Head of caudate nucleus (tissue), 42 donors: Measurements from ENCODE around the gene HMX1.

Source experiments
- DNase-seq, 42 donors: peaks; one replicate each; pipeline versions ENCODE4 v3.0.0 to v3.0.0-alpha.2; 2020 to 2021; ENCODE audit warnings: mixed read lengths in 7 of 42
- intact Hi-C: fragments of 100-400 bp; cut with DNase I; formaldehyde crosslinking; loops from one replicate; pipeline ENCODE4 v1.15.0; 2022

HMX1 gene

GRCh38 chr4:8896506-8896905 lies 24.9 kb upstream of the HMX1 start:
- intact Hi-C loops, result no loop called here

GRCh38 chr4:8896071-8896470 lies 24.4 kb upstream of the HMX1 start:
- intact Hi-C loops, result no loop called here

More at GRCh38 chr4:8896506-8896905, 24.9 kb upstream of the HMX1 start:
- no peak for DNase-seq

DNA sequence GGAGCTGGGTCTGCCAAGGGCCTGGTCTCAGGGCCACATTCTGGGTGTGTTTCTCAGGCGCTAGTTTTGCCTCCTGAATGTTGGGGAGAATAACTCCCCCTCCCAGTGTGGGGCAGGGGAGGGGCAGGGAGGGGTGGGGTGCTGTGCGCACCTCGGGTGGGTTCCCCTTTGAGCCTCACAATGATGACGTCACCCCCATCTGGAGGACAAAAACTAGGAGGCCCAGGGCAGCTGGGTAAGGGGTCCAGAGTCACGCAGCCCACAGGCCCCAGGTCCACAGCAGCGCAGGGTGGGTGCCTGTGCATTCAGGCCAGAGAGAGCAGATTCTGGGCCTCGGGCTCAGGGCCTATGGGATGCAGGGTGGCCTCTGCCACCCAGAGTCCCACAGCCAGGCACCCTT lies 23.7 kb upstream of the HMX1 start:
- no peak for DNase-seq
- intact Hi-C loops, result no loop called here

More at GRCh38 chr4:8896071-8896470, 24.4 kb upstream of the HMX1 start:
- DNase-seq, result no peak

DNA sequence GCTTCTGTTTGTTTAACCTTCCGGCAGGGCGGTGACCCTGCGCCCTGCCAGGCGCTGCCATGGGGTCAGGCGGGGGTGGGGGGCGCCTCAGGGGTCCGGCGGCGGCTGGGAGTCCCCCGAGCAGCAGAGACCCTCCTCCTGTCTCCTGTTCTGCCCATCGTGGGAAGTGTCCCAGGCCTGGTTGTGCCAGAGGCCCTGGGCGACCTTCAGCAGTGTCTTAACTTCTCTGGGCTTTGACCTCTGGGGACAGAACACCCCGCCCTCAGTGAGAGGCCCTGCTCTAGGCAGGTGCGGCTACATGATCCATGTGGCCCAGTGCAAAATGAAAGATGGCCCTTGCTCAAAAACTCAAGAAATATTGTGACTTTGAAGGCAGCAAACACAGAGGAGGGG lies 22.8 kb upstream of the HMX1 start:
- intact Hi-C loops, result no loop called here
- DNase-seq, result no peak

- intact Hi-C loops, result no loop called here
- no peak for DNase-seq
Measured at GRCh38 chr4:8893624-8894423, 22.2 kb upstream of the HMX1 start.

DNA sequence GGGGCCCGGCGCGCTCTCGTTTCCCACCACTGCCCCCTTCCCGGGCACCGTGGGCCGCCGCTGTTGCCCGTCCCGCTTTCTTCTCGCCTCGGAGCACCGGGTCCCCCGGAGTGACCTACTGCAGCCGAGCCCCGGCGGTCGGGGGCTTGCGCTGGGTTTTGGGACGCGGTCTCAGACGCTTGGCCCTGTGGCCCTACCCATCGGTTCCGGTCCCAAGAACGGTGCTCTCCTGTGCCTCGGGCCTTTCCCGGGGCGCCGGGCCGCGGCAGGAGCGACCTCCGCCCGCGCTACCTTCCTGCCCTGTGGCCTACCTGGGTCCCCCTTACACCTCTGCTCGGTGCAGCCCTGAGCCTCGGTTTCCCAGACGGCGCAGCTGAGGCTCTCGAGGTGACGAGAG lies 21.6 kb upstream of the HMX1 start:
- intact Hi-C loops, result no loop called here
- DNase-seq, result no peak

GRCh38 chr4:8892556-8893226 lies 21.1 kb upstream of the HMX1 start:
- DNase-seq, result no peak
- intact Hi-C loops, result no loop called here

- no peak for DNase-seq
- intact Hi-C loops, result no loop called here
Measured at GRCh38 chr4:8891646-8892555, 20.3 kb upstream of the HMX1 start.

DNA sequence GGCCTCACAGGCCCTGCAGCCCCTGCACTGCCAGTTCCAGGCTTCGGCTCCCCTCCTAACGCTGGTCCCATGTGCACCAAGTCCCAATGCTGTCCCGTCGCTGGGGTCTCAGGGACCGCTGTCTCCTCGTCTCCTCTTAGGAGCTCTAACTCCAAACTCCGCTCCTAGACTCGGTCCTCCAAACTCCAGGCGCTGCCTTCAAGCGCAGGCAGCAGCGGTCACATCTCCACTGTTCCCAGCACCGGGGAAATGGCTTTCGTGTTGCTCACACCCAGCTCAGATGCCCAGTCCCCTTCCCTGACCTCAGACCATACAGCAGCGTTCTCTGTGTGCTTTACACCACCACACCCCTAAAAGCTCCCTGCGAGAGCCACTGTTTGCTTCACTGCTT lies 19.6 kb upstream of the HMX1 start:
- DNase-seq, result no peak
- intact Hi-C loops, result no loop called here

- DNase-seq, result no peak
Measured at GRCh38 chr4:8888856-8889255, 17.2 kb upstream of the HMX1 start.

GRCh38 chr4:8886612-8887406 lies 15.2 kb upstream of the HMX1 start:
- DNase-seq, result no peak
- intact Hi-C loops, result no loop called here

More at GRCh38 chr4:8888856-8889255, 17.2 kb upstream of the HMX1 start:
- intact Hi-C loops, result no loop called here

- no peak for DNase-seq
- intact Hi-C loops, result no loop called here
Measured at GRCh38 chr4:8882239-8882638, 10.6 kb upstream of the HMX1 start.

GRCh38 chr4:8880851-8881250 lies 9.2 kb upstream of the HMX1 start:
- intact Hi-C loops, result no loop called here
- DNase-seq, result no peak

DNA sequence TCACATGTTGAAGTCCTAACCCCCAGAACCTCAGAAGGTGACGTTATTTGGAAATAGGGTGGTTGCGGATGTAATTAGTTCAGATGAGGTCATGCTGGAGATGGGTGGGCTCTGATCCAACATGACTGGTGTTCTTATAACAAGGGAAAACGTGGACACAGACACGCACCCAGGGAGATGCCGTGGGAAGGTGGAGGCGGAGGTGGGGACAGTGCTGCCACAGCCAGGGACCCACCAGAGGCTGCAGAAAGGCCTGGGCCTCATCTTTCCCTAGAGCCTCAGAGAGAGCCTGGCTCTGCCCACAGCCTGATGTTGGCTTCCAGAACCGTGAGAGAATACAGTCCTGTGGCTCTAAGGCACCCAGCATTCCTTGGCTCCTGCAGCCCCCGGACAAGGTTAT lies 7.9 kb upstream of the HMX1 start:
- no peak for DNase-seq
- intact Hi-C loops, result no loop called here

DNA sequence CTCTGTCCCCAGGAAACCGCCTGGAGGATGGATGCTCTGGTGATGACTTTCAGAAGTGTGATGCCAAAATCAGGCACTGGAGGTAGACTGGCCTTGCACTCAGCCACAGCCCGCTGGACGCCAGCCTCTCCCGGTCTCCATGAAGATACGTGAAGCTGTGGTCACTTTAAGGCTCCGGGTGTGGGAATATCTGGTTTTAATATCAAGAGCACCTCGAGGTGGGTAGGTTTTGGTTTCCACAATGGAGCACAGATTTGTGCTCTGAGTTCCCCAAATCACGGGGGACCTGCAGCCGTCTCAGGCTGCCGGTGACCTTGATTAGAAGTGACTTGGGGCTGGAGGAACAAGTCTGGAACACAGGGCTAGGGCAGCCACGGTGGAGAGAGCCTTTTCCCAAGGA lies 6.8 kb upstream of the HMX1 start:
- intact Hi-C loops, result no loop called here

GRCh38 chr4:8877780-8878040 lies 6.1 kb upstream of the HMX1 start:
- intact Hi-C loops, result no loop called here
- no peak for DNase-seq

More for the DNA sequence above, 6.8 kb upstream of the HMX1 start:
- no peak for DNase-seq

DNA sequence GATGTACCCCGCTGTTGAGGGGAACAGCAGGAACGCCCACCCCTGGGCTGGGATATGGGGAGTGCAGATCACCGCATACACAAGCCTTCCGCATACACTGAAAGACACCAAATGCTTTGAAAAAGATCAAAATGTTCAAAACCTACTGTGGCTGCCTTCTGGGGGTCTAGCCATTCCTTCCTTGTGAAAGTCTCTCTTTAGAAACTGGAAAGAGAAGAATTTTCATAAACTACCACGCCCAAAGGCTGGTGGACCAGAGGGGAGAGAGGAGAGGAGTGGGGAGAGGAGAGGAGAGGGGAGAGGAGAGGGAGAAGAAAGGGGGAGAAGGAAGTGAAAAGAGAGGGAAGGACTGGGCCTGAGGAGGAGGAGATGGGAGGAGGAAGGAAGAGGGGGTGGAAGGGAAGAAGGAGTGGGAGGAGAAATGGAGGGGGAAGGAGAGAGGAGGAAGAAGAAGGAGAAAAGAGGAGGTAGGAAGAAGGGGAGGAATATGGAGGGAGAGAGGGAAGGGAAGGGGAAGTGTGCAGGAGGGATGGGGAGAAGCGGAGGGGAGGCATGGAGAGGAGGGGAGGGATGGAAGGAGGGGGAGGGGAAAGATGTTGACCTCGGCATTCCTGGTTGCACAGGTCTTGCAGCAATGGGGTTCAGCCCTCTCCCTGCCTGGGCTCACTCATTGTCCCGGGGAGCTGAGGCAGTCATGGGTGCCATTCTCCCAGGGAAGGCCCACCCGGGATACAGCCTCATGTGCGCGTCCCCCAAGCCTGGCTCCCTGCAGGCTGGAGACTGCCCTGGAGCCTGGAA lies 5.5 kb upstream of the HMX1 start:
- no peak for DNase-seq
- intact Hi-C loops, result no loop called here

DNA sequence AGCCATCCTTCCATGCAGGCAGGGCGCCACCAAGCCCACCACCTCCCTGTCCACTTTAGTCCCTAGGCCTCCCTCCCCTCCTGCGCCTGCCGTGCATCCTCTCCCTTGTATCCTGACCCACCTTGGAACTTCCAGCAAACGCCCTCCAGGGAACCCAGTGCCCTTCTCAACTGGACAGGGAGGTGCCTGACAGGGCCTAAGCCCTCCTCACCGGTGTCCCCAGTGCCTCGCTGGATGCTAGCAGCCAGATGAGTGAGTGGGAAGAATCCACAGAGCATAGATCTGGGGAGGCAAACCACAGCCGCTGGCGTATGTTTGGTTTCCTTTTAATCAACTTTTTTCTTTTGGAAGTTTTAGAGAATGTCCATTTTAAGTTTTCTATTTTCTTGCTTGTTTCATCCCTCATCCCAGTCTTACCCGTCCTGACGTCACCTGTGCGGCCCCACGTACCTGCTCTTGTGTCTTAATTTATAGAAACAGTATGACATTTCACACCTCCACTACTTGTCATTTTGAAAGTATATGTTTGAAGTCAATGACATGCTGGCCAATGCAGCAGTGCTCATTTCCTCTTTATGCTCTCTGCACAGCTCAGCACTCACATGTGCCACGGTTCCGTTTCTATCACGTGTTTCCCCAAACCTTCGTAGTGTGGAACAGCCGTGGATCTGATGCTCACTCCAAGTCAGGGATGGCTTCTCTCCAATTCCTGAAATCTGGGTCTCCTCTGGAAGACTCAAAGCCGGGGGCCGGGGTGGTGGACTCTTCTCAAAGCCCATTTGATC lies 3.4 kb upstream of the HMX1 start:
- no peak for DNase-seq
- intact Hi-C loops, result no loop called here
